Ishikawa (cell line): ENCODE measurements around the gene CLECL1.

Experiments
- CEBPB ChIP-seq: IDR thresholded peaks from 2 replicates; pipeline ENCODE4 v1.6.1; 2012
- CREB1 ChIP-seq: IDR thresholded peaks from 2 replicates; pipeline ENCODE4 v1.6.1; 2012; ENCODE audit warnings: low read depth
- NFIC ChIP-seq: IDR thresholded peaks from 2 replicates; pipeline ENCODE4 v1.6.1; 2012
- RAD21 ChIP-seq: IDR thresholded peaks from 2 replicates; pipeline ENCODE4 v1.6.1; 2012; ENCODE audit warnings: low read depth
- YY1 ChIP-seq: IDR thresholded peaks from 2 replicates; pipeline ENCODE4 v1.6.1; 2012; ENCODE audit warnings: low read depth
- TF ChIP-seq, protein P1 (sequence below): IDR thresholded peaks from 2 replicates; pipeline ENCODE4 v1.6.1; 2012; ENCODE audit warnings: low read depth, mild to moderate bottlenecking
- TF ChIP-seq, protein P2 (sequence below): IDR thresholded peaks from 2 replicates; pipeline ENCODE4 v1.6.1; 2012

DNA sequence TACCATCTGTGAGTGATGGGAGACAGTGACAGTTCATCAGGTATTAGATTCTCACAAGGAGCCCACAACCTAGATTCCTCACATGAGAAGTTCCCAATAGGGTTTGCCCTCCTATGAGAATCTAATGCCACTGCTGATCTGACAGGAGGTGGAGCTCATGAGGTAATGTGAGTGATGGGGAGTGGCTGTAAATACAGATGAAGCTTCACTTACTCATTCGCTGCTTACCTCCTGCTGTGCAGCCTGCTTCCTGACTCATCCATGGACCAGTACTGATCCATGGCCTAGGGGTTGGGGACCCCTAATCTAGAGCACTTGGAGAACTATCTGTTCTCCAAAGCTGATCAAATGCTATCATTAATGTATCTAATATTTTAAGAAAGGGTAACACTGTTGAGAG, 45.7 kb downstream of the CLECL1 start:
- TF ChIP-seq CREB1 (no peak), RAD21 (no peak), YY1 (no peak), CEBPB (no peak), NFIC (no peak)
- TF ChIP-seq, protein P1, sequence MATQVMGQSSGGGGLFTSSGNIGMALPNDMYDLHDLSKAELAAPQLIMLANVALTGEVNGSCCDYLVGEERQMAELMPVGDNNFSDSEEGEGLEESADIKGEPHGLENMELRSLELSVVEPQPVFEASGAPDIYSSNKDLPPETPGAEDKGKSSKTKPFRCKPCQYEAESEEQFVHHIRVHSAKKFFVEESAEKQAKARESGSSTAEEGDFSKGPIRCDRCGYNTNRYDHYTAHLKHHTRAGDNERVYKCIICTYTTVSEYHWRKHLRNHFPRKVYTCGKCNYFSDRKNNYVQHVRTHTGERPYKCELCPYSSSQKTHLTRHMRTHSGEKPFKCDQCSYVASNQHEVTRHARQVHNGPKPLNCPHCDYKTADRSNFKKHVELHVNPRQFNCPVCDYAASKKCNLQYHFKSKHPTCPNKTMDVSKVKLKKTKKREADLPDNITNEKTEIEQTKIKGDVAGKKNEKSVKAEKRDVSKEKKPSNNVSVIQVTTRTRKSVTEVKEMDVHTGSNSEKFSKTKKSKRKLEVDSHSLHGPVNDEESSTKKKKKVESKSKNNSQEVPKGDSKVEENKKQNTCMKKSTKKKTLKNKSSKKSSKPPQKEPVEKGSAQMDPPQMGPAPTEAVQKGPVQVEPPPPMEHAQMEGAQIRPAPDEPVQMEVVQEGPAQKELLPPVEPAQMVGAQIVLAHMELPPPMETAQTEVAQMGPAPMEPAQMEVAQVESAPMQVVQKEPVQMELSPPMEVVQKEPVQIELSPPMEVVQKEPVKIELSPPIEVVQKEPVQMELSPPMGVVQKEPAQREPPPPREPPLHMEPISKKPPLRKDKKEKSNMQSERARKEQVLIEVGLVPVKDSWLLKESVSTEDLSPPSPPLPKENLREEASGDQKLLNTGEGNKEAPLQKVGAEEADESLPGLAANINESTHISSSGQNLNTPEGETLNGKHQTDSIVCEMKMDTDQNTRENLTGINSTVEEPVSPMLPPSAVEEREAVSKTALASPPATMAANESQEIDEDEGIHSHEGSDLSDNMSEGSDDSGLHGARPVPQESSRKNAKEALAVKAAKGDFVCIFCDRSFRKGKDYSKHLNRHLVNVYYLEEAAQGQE, result no peak
- TF ChIP-seq, protein P2, sequence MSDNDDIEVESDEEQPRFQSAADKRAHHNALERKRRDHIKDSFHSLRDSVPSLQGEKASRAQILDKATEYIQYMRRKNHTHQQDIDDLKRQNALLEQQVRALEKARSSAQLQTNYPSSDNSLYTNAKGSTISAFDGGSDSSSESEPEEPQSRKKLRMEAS, result no peak
